H9 (cell line): Measurements from ENCODE around the gene RPLP2. TPM values are rescaled to one million over a fixed set of nuclear protein-coding genes. Genes with fewer than 3 reads are reported as not detected.

Experiments used
- DNase-seq: peaks from one replicate; pipeline ENCODE4 v3.0.0-alpha.2; 2017
- H2AFZ ChIP-seq: one replicate; pipeline ENCODE4 v1.6.1; 2013; ENCODE audit warnings: mild to moderate bottlenecking, low read length, control low read depth, moderate library complexity
- H2AK5ac ChIP-seq: 2 replicates; pipeline ENCODE4 v1.6.1; 2013; ENCODE audit warnings: low read length, control low read depth, mixed read lengths; ENCODE audit not compliant: insufficient read length
- H2BK120ac ChIP-seq: one replicate; pipeline ENCODE4 v1.6.1; 2013; ENCODE audit warnings: low read depth, mild to moderate bottlenecking, low read length, control low read depth, inconsistent platforms; ENCODE audit not compliant: poor library complexity, severe bottlenecking
- H2BK12ac ChIP-seq: 2 replicates; pipeline ENCODE4 v1.6.1; 2013; ENCODE audit warnings: low read length, control low read depth, mixed read lengths, low read depth; ENCODE audit not compliant: insufficient read length
- H2BK15ac ChIP-seq: 2 replicates; pipeline ENCODE4 v1.6.1; 2013; ENCODE audit warnings: low read depth, low read length, control low read depth
- H2BK20ac ChIP-seq: one replicate; pipeline ENCODE4 v1.6.1; 2013; ENCODE audit warnings: low read depth, mild to moderate bottlenecking, low read length, control low read depth, inconsistent platforms; ENCODE audit not compliant: poor library complexity, severe bottlenecking
- H2BK5ac ChIP-seq: 2 replicates; pipeline ENCODE4 v1.6.1; 2013; ENCODE audit warnings: low read length, control low read depth, mixed read lengths; ENCODE audit not compliant: insufficient read length
- H3K14ac ChIP-seq: 2 replicates; pipeline ENCODE4 v1.6.1; 2013; ENCODE audit warnings: low read length, control low read depth; ENCODE audit not compliant: insufficient read depth
- H3K18ac ChIP-seq: 2 replicates; pipeline ENCODE4 v1.6.1; 2013; ENCODE audit warnings: low read depth, mild to moderate bottlenecking, mixed read lengths, low read length, control low read depth; ENCODE audit not compliant: insufficient read length
- H3K23ac ChIP-seq: 2 replicates; pipeline ENCODE4 v1.6.1; 2013; ENCODE audit warnings: low read length, control low read depth, mixed read lengths, low read depth; ENCODE audit not compliant: insufficient read length
- H3K23me2 ChIP-seq: 2 replicates; pipeline ENCODE4 v1.6.1; 2013; ENCODE audit warnings: low read depth, mild to moderate bottlenecking, mixed read lengths, low read length, control low read depth; ENCODE audit not compliant: insufficient read length, poor library complexity, severe bottlenecking
- H3K27ac ChIP-seq: 2 replicates; pipeline ENCODE4 v1.5.1; 2013; ENCODE audit warnings: low read length, control low read depth, mixed read lengths, low read depth; ENCODE audit not compliant: insufficient read length
- H3K27me3 ChIP-seq: 2 replicates; pipeline ENCODE4 v1.6.1; 2013; ENCODE audit warnings: low read length, control low read depth, inconsistent platforms; ENCODE audit not compliant: insufficient read depth
- H3K4ac ChIP-seq: 2 replicates; pipeline ENCODE4 v1.6.1; 2013; ENCODE audit warnings: low read depth, mild to moderate bottlenecking, control low read depth, inconsistent platforms, low read length, moderate library complexity
- H3K4me1 ChIP-seq: 2 replicates; pipeline ENCODE4 v1.6.1; 2013; ENCODE audit warnings: low read length, control low read depth, inconsistent platforms; ENCODE audit not compliant: insufficient read depth
- H3K4me2 ChIP-seq: 2 replicates; pipeline ENCODE4 v1.6.1; 2013; ENCODE audit warnings: low read length, control low read depth, mixed read lengths; ENCODE audit not compliant: insufficient read length, insufficient read depth
- H3K56ac ChIP-seq: 2 replicates; pipeline ENCODE4 v1.6.1; 2013; ENCODE audit warnings: low read depth, mild to moderate bottlenecking, mixed read lengths, low read length, control low read depth; ENCODE audit not compliant: insufficient read length
- H3K79me1 ChIP-seq: 2 replicates; pipeline ENCODE4 v1.6.1; 2013; ENCODE audit warnings: low read depth, mild to moderate bottlenecking, moderate library complexity, low read length, control low read depth, inconsistent platforms; ENCODE audit not compliant: insufficient read depth, poor library complexity, severe bottlenecking
- H3K79me2 ChIP-seq: 2 replicates; pipeline ENCODE4 v1.6.1; 2013; ENCODE audit warnings: low read length, control low read depth, inconsistent platforms; ENCODE audit not compliant: insufficient read depth
- H3K9ac ChIP-seq: 2 replicates; pipeline ENCODE4 v1.6.1; 2013; ENCODE audit warnings: low read length, control low read depth, mixed read lengths; ENCODE audit not compliant: insufficient read length; ENCODE audit errors: extremely low read depth
- H3K9me3 ChIP-seq: one replicate; pipeline ENCODE4 v1.6.1; 2013; ENCODE audit warnings: low read depth, low read length, inconsistent platforms; ENCODE audit not compliant: control insufficient read depth
- H3T11ph ChIP-seq: one replicate; pipeline ENCODE4 v1.6.1; 2013; ENCODE audit warnings: mild to moderate bottlenecking, low read length, control low read depth, inconsistent platforms
- H4K20me1 ChIP-seq: one replicate; pipeline ENCODE4 v1.6.1; 2013; ENCODE audit not compliant: control insufficient read depth, insufficient read length, insufficient read depth
- H4K5ac ChIP-seq: 2 replicates; pipeline ENCODE4 v1.6.1; 2013; ENCODE audit warnings: low read depth, mild to moderate bottlenecking, mixed read lengths, low read length, control low read depth; ENCODE audit not compliant: insufficient read length
- H4K8ac ChIP-seq: replicated peaks from 2 replicates; pipeline ENCODE4 v1.6.1; 2013; ENCODE audit warnings: low read length, control low read depth, mixed read lengths, low read depth; ENCODE audit not compliant: insufficient read length
- H4K91ac ChIP-seq: 2 replicates; pipeline ENCODE4 v1.6.1; 2013; ENCODE audit warnings: low read depth, mild to moderate bottlenecking, moderate library complexity, mixed read lengths, low read length, control low read depth; ENCODE audit not compliant: insufficient read length
- H3K27ac Mint-ChIP-seq, 3 experiments: 2 replicates in 2 of 3; 3 replicates in 1 of 3; pipeline ENCODE4 v1.8.0; 2020 to 2021; ENCODE audit warnings: mixed read lengths in 3 of 3, mild to moderate bottlenecking in 1 of 3, moderate library complexity in 1 of 3
- H3K27me3 Mint-ChIP-seq: 2 replicates; pipeline ENCODE4 v1.8.0; 2021; ENCODE audit warnings: low read depth, mild to moderate bottlenecking, moderate library complexity, mixed read lengths
- H3K36me3 Mint-ChIP-seq, 3 experiments: 2 replicates in 2 of 3; 3 replicates in 1 of 3; pipeline ENCODE4 v1.8.0; 2020 to 2021; ENCODE audit warnings: low read depth in 3 of 3, mixed read lengths in 3 of 3; ENCODE audit not compliant: insufficient read depth in 1 of 3
- H3K4me1 Mint-ChIP-seq, 2 experiments: 2 replicates each; pipeline ENCODE4 v1.8.0; 2020; ENCODE audit warnings: mixed read lengths in 2 of 2
- H3K4me3 Mint-ChIP-seq, 2 experiments: 2 replicates in 1 of 2; 3 replicates in 1 of 2; pipeline ENCODE4 v1.8.0; 2020 to 2021; ENCODE audit warnings: mild to moderate bottlenecking in 2 of 2, mixed read lengths in 2 of 2, moderate library complexity in 1 of 2
- H3K9me3 Mint-ChIP-seq, 2 experiments: 2 replicates in 1 of 2; 3 replicates in 1 of 2; pipeline ENCODE4 v1.8.0; 2020; ENCODE audit warnings: mild to moderate bottlenecking in 2 of 2, mixed read lengths in 2 of 2, moderate library complexity in 1 of 2
- CTCF ChIP-seq: fragments of 200-600 bp; sonication (generic); conservative IDR thresholded peaks from 3 replicates; pipeline ENCODE4 v1.8.0; 2021; ENCODE audit warnings: antibody characterized with exemption, mild to moderate bottlenecking
- WGBS: extraction: QIAGEN DNeasy Blood & Tissue Kit; methylation state at CpG from one replicate; pipeline ENCODE4 v1.1.7; 2013; ENCODE audit warnings: missing lambda C conversion rate, low lambda C conversion rate, mixed read lengths; ENCODE audit not compliant: insufficient read length; ENCODE audit errors: extremely low coverage; 5-methylcytosine and 5-hydroxymethylcytosine counted together
- total RNA-seq: library from RNA; stranded (reverse); gene quantifications from 2 replicates; pipeline ENCODE4 v1.2.1, GENCODE V29; 2021

The RPLP2 gene
- total RNA-seq, 1 experiment from 2014 or later: 2,138 TPM

- no peak overlapping the region for H2AK5ac ChIP-seq
- WGBS: no CpG with 5 or more reads among the region's 28 CpGs
- peaks cover 10% of the 10 kb centered on the region for H3K27me3 Mint-ChIP-seq
- H2BK5ac ChIP-seq: no peak overlapping the region
- no peak overlapping the region for H3T11ph ChIP-seq
- H3K27me3 ChIP-seq: no peaks in the 10 kb centered on the region
- H3K18ac ChIP-seq: no peak overlapping the region
- H3K4me1 ChIP-seq: peaks cover 2% of the 10 kb centered on the region; the same call in 1 of the 2 replicates
- H3K14ac ChIP-seq: no peak overlapping the region
- peak overlapping the region in 1 of 2 experiments; percentile 25; a peak in 1 of 5 replicates for H3K4me3 Mint-ChIP-seq
- no peak overlapping the region for H3K27ac ChIP-seq
- H4K20me1 ChIP-seq: no peaks in the 10 kb centered on the region
- peaks cover 4% of the 10 kb centered on the region for H3K23me2 ChIP-seq
- H4K5ac ChIP-seq: no peak overlapping the region
- H3K79me2 ChIP-seq: no peaks in the 10 kb centered on the region
- H3K4me2 ChIP-seq: no peak overlapping the region
- no peak overlapping the region for H2BK20ac ChIP-seq
- peaks cover 14 to 35% of the 10 kb centered on the region in 2 experiments for H3K4me1 Mint-ChIP-seq
- no peak overlapping the region for H3K23ac ChIP-seq
- H4K8ac ChIP-seq: no peak overlapping the region
- H3K79me1 ChIP-seq: no peaks in the 10 kb centered on the region
- H2BK120ac ChIP-seq: no peak overlapping the region
- no peak overlapping the region for H3K9ac ChIP-seq
- H3K27ac Mint-ChIP-seq: no peak overlapping the region
- no peaks in the 10 kb centered on the region for H3K9me3 Mint-ChIP-seq
- no peaks in the 10 kb centered on the region for H3K9me3 ChIP-seq
- H2BK15ac ChIP-seq: no peak overlapping the region
- no peak for DNase-seq
- peaks cover 3 to 14% (median 4%) of the 10 kb centered on the region in 3 experiments; a peak in 5 of 7 replicates for H3K36me3 Mint-ChIP-seq
- H4K91ac ChIP-seq: no peak overlapping the region
- no peak overlapping the region for H2BK12ac ChIP-seq
- no peak overlapping the region for H3K4ac ChIP-seq
- TF ChIP-seq CTCF: no peak
- no peak overlapping the region for H3K56ac ChIP-seq
- no peak overlapping the region for H2AFZ ChIP-seq
Observed at GRCh38 chr11:788009-788640, 21.6 kb upstream of the RPLP2 start.
